ENCODE results near the gene PRRT3.
"Not testable (repeated sequence)": the region's sequence is repeated elsewhere in the genome, so short reads cannot be mapped to it uniquely, and the experiment has no call there.

Gene PRRT3

DNA sequence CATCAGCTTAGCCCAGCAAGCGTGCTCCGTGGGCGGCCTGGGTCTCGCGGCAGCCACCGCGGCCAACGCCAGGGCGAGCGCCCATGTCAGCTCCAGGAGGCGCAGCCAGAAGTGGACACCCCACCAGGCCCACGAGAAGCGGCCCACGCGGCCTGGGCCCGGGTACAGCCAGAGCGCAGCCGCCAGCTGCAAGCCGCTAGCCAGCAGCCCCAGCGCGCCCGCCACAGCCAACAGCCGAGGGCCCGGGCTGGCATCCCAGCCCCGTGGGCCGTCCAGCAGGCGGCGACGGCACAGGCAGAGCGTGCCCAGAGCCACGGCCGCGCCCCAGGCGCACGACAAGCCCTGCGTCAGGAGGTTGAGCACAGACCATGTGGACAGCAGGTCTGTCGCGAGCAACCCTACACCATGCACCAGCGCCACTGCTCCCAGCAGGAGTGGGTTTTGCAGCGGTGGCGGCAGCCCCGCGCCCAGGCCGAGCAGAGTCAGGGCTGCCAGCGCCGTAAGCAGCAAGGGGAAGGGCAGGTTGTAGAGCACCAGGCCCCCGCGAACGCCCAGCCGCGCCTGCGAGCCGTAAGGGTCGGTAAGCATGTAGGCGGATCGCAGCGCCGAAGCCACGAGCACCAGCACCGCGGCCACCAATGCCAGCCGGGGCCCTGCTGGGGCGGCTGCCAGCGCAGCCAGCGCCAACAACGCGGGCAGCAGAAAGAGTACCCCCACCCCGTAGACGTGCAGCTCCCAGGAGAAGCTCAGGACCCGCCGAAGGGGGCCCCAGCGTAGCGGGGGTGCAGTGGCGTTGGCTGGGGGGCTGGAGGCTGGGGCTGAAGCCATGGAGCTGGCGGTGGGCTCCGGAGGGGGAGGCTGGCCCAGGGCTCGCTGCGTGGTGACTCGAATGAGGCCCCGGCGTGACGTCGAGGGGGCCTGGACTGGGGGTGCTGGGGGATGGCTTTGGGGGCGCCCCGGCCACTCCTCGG lies 4.9 kb downstream of the PRRT3 start:
- no peak for DNase-seq

DNA sequence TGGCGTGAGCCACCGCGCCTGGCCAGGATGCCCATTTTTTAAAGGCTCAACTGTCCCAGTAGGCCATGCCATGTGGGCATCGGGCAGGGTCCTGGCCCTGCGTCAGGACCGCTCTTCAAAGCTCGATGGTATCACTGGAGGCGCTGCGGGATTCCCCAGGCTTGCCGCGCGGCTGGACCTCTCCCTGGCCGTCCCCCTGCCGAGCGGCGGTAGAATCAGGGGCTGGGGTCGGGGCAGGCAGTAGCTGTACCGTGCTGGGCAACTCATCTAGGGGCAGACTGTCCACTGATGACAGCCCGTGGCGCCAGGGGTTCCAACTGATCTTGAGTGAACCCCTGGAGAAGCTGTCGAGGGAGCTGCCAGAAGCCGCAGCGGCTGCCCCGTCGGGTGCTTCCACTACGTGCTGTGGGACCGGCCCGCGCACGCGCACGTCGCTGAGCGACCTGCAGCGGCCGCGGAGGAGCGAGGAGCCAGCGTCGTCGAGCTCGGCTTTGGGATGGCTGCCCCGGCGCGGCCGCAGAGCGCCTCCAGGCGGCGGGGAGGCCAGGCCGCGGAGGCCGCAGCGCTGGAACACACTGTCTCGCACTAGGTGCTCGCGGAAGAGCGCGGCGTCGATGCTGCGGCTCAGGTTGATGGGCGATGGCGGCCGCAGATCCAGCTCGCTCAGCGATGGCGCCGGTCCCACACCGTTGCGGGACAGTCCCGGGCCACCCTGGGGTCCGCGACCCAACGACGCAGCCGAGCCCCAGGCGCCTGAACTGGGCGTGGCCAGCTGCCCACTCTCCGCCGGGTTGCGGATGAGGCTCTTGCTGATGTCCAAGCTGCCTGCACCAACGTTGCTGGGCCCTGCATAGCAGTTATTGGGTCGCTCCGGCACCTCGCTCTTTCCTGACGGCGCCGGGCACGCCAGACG lies 5.8 kb downstream of the PRRT3 start:
- DNase-seq, result peak; percentile 65

GRCh38 chr3:9945358-9945757 lies 6.8 kb downstream of the PRRT3 start:
- no peak for DNase-seq

DNA sequence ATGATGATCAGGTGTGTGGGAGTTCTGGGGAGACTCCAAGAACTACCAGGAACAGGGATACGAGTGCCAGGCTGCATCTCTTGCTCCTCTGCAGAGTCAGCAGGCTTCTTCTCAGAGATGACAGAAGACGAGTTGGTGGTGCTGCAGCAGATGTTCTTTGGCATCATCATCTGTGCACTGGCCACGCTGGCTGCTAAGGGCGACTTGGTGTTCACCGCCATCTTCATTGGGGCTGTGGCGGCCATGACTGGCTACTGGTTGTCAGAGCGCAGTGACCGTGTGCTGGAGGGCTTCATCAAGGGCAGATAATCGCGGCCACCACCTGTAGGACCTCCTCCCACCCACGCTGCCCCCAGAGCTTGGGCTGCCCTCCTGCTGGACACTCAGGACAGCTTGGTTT lies 7.9 kb downstream of the PRRT3 start:
- no peak for DNase-seq

- no peak for DNase-seq
Measured at GRCh38 chr3:9942934-9943690, 9.1 kb downstream of the PRRT3 start.

GRCh38 chr3:9942164-9942563 lies 10.0 kb downstream of the PRRT3 start:
- DNase-seq, result no peak

- no peak for DNase-seq
Measured at GRCh38 chr3:9940746-9941145, 11.5 kb downstream of the PRRT3 start.

DNA sequence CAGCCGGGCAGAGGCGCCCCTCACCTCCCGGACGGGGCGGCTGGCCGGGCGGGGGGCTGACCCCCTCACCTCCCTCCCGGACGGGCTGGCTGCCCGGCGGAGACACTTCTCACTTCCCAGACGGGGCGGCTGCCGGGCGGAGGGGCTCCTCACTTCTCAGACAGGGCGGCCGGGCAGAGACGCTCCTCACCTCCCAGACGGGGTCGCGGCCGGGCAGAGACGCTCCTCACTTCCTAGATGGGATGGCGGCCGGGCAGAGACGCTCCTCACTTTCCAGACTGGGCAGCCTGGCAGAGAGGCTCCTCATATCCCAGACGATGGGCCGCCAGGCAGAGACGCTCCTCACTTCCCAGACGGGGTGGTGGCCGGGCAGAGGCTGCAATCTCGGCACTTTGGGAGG lies 12.3 kb downstream of the PRRT3 start:
- DNase-seq, result not testable (repeated sequence)

DNA sequence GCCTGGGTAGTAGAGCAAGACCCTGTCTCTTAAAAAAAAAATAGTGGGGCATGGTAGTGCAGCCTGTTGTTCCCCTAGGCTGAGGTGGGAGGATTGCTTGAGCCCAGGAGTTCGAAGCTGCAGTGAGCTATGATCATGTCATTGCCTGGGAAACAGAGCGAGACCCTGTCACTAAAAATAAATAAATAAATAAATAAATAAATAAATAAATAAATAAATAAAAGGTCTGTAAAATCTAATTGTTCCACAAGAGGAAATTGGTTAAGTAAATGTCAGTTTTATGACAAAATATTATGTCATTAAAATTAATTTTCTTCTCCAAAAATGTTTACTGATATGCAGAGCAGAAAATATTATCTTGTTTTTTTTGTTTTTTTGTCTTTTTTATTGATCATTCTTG lies 13.2 kb downstream of the PRRT3 start:
- DNase-seq, result no peak

GRCh38 chr3:9937486-9938238 lies 14.5 kb downstream of the PRRT3 start:
- no peak for DNase-seq

GRCh38 chr3:9935966-9936510 lies 16.2 kb downstream of the PRRT3 start:
- no peak for DNase-seq

DNA sequence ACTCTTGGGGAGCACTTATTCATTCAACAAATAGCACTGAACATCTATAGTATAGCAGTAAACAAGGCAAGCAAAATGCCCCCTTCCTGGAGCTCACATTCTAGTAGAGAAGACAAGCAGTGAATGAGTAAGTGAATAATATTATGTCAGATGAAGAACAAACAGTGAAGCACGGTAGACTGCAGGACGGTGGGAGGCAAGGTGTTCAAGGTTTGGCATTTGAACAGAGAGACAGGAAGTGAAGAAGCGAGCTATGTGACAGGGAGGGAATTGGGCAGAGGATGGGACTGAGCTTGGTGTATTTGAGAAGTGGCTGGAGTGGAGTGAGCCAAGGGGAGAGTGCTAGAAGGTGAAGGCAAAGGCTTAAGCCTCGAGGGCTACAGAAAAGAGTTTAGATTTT lies 17.2 kb downstream of the PRRT3 start:
- DNase-seq, result no peak

DNA sequence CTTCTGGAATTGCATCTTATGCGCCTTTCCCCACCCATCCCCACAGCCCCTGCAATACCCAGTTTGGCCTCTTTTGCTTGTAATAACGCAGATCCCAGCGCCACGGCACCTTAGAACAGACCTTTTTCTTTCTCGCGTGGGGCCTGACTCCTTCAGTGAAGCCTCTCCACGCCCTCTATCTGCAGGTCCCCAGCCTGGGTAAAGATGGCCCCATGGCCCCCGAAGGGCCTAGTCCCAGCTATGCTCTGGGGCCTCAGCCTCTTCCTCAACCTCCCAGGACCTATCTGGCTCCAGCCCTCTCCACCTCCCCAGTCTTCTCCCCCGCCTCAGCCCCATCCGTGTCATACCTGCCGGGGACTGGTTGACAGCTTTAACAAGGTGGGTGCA lies 18.0 kb downstream of the PRRT3 start:
- peak; percentile 35 for DNase-seq

DNA sequence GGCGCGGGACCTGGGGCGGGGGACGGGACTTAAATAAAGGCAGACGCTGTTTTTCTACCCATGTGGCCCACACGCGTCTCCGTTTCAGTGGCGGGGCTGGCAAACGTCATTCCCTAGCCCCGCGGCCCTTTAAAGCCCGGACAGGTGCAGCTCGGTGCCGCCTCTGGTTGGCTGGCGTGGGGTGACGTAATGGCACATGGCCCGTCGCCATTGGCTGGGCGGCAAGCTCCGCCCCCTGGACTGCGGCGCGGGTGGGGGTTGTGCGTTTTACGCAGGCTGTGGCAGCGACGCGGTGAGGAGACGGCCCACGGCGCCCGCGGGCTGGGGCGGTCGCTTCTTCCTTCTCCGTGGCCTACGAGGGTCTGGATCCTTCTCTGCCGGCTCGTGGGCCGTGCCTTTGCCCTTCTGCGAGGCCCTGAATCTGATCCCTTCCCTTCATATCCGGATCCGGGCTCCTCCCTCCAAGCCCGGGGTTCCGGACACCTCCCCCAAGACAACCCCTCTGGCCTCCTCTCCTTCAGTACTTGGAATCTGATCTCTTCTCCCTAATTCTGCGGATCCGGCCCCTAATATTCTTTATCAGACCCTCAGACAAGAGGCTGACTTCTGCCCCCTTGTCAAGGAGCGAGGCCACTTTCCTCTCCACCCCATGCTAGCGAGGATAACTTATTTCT lies 18.5 kb downstream of the PRRT3 start, which contains the start of gene CRELD1:
Gene CRELD1, plus strand, starts transcription at position 274 of the 674 bp plus-strand sequence. CDS start 605 bp downstream, outside the sequence.
- DNase-seq, result peak; percentile 95

DNA sequence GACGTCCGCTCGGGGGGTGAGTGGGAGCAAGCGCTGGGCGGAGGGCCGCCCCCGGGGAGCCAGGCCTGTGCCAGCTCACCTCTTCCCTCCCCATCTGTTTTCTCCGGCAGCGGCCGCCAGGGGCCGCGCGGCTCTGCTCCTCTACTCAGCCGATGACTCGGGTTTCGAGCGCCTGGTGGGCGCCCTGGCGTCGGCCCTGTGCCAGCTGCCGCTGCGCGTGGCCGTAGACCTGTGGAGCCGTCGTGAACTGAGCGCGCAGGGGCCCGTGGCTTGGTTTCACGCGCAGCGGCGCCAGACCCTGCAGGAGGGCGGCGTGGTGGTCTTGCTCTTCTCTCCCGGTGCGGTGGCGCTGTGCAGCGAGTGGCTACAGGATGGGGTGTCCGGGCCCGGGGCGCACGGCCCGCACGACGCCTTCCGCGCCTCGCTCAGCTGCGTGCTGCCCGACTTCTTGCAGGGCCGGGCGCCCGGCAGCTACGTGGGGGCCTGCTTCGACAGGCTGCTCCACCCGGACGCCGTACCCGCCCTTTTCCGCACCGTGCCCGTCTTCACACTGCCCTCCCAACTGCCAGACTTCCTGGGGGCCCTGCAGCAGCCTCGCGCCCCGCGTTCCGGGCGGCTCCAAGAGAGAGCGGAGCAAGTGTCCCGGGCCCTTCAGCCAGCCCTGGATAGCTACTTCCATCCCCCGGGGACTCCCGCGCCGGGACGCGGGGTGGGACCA lies 19.2 kb downstream of the PRRT3 start:
- peak; percentile 81 for DNase-seq

- DNase-seq, result no peak
Measured at GRCh38 chr3:9932535-9932842, 19.7 kb downstream of the PRRT3 start.

DNA sequence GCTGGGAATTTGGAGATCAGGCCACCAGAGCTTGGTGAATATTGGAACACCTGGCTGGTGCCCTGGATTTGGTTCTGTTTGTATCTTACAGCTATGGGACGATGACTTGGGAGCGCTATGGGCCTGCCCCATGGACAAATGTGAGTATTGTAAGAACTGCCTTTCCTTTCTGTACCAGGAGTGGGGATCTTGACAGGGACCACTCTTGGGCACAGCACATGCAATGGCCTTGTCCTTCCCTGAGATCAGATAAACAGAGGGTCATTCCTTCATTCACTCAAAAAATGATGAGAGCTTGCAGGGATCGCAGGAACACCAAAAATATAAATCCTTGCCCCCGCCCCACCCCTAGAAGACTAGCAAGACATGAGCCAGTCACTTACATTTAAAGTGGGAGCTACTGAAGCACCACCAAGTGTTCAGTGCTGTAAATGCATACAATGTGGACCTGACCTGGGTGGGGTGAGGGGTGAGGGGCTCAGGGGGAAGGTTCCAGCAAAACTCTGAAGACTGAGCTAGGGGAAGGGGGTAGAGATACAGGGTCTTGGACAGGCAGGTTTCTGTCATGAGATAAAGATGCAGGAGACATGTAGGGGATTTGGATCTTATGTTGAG lies 21.3 kb downstream of the PRRT3 start:
- no peak for DNase-seq

- DNase-seq, result no peak
Measured at GRCh38 chr3:9928158-9928557, 24.1 kb downstream of the PRRT3 start.

GRCh38 chr3:9918261-9919038 lies 33.8 kb downstream of the PRRT3 start:
- DNase-seq, result no peak
